ENCODE data around the gene SEC22A.

Gene SEC22A

DNA sequence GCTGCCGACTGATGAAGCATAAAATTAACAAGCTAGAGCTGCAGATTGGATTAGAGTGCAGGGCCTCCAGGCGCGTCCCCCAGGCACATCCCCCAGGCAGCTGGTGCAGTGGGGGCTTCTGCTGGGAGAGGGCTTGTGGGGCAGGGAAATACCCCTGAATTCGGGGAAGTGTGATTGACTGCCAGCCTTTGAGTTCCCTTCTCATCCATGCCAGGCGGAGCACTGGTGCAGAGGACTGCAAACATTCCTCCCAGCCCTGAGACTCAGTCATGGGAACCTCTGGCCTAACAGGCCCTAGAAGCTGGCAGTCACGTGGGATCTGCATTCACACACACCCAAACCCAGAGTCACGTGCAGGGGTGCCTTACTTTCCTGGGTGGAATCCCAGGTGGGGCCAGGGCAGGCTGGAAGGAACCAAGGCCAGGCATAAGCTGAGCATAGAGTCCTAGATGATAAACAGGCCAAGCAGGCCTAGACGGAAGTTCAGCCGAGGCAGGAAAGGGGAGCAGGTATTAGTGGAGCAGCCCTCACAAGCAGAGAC is 46.2 kb upstream of the SEC22A start:
- peaks cover 54% of the 10 kb centered on the region for H3K36me3 ChIP-seq (replicated peaks)

DNA sequence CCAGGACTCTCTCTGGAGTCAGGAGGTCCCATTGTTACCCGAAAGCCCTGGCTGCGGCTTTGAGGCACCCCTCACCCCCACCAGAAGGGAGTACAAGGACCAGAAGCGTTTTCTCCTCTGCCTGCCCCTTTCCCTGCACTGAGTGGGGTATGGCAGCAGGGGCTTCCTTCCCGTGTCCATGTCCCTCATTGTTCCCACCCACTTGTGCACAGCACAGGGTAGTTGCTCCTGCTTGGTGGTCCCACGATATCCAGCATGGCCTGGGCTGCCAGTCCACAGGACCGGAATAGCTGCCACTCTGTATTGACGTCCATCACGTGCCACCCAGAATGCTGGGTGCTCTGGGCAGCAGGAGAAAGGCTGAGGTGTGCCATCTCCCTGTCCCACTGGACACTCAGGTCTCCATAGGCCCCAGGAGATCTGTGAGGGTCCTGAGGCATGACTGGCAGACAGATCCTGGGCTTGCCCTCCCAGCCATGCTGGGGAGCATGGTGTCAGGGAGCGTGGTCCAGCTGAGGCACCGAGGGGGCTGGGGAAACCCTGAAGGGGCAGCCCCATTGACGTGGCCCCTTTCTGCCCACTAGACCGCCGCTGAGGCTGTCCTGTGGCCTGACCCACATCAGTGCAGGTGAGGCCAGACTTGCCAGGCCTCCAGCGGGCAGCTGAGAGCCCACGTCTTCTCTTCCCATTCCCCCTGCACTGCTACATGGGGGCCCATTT is 45.3 kb upstream of the SEC22A start:
- Histone ChIP-seq H3K36me3 (replicated peaks) (peaks cover 55% of the 10 kb centered on the region), H3K27ac (no peak overlapping the region), H3K27me3 (replicated peaks) (no peaks in the 10 kb centered on the region), H3K4me3 (ENCODE audit: low read depth, low read length) (no peak overlapping the region)
- TF ChIP-seq CTCF (IDR thresholded peaks at IDR 0.05; ENCODE audit: low read depth, low read length, missing control alignments) = no peak
- in situ Hi-C loops (cut with HindIII; ENCODE audit: low pct_ligation_motif_present, low sequenced_read_pairs) = no loop called here
- DNase-seq = no peak

More for the DNA sequence above, 46.2 kb upstream of the SEC22A start:
- H3K27ac ChIP-seq = no peak overlapping the region
- in situ Hi-C loops (cut with HindIII; ENCODE audit: low pct_ligation_motif_present, low sequenced_read_pairs) = no loop called here
- DNase-seq = no peak
- no peak overlapping the region for H3K4me3 ChIP-seq (ENCODE audit: low read depth, low read length)
- TF ChIP-seq CTCF (IDR thresholded peaks at IDR 0.05; ENCODE audit: low read depth, low read length, missing control alignments) = no peak
- no peaks in the 10 kb centered on the region for H3K27me3 ChIP-seq (replicated peaks)

DNA sequence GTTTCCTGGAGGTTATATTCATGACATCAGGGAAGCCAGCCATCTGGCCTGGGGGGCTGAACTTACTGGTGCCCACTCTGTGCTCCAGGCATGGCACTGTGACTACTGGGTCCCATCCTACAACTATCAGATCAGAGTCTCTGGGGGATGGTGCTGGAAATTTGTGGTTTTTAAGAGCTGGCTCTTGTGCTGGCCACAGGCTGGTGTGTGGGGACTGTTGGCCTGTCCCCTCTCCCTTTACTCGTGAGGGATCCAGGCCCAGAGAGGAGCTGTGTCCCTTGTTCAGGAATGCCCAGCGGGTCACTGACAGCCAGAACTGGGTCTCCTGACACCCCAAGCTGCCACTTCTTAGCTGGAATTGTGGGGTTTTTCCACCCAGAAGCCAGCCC is 44.5 kb upstream of the SEC22A start:
- no peak for TF ChIP-seq CTCF (IDR thresholded peaks at IDR 0.05; ENCODE audit: low read depth, low read length, missing control alignments)
- DNase-seq = no peak
- peaks cover 57% of the 10 kb centered on the region for H3K36me3 ChIP-seq (replicated peaks)
- no peak overlapping the region for H3K4me3 ChIP-seq (ENCODE audit: low read depth, low read length)
- in situ Hi-C loops (cut with HindIII; ENCODE audit: low pct_ligation_motif_present, low sequenced_read_pairs) = no loop called here
- H3K27me3 ChIP-seq (replicated peaks) = no peaks in the 10 kb centered on the region
- no peak overlapping the region for H3K27ac ChIP-seq

- H3K27me3 ChIP-seq (replicated peaks) = no peaks in the 10 kb centered on the region
- no peak overlapping the region for H3K4me3 ChIP-seq (ENCODE audit: low read depth, low read length)
- TF ChIP-seq CTCF (IDR thresholded peaks at IDR 0.05; ENCODE audit: low read depth, low read length, missing control alignments) = no peak
- H3K27ac ChIP-seq = no peak overlapping the region
- in situ Hi-C loops (cut with HindIII; ENCODE audit: low pct_ligation_motif_present, low sequenced_read_pairs) = no loop called here
- DNase-seq = no peak
- H3K36me3 ChIP-seq (replicated peaks) = peaks cover 58% of the 10 kb centered on the region
These were observed 44.0 kb upstream of the SEC22A start for GRCh38 chr3:123157598-123158287.

DNA sequence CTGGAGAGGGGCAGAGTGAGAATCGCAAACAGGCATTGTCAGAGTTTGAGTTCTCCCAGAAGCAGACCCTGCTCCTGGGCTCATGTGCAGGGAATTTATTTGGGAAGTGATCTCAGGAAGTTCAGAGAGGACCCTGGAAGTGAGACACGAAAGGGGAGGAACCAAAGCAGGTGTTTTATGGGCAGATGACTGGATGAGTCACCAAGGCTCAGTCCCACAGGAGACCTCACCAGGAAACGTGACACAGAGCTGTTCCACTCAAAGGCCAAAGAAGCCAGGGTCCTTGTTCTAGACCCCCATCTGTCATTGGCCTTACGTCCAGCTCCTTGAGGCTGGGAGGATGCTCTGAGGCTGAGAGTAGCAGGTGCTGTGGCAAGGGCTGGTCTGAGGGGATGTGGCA is 43.4 kb upstream of the SEC22A start:
- no peak overlapping the region for H3K4me3 ChIP-seq (ENCODE audit: low read depth, low read length)
- no peak for TF ChIP-seq CTCF (IDR thresholded peaks at IDR 0.05; ENCODE audit: low read depth, low read length, missing control alignments)
- H3K36me3 ChIP-seq (replicated peaks) = peaks cover 57% of the 10 kb centered on the region
- DNase-seq = no peak
- H3K27me3 ChIP-seq (replicated peaks) = no peaks in the 10 kb centered on the region
- in situ Hi-C loops (cut with HindIII; ENCODE audit: low pct_ligation_motif_present, low sequenced_read_pairs) = no loop called here
- H3K27ac ChIP-seq = no peak overlapping the region

Data from brain microvascular endothelial cell (primary cell).